22Rv1 (cell line): ENCODE measurements around the gene TSPAN10.

Experiments used
- H3K27ac ChIP-seq: fragments of 450-650 bp; 2 replicates; pipeline ENCODE4 v1.5.1; 2017
- ZFX ChIP-seq: fragments of 450-650 bp; IDR thresholded peaks from 2 replicates; pipeline ENCODE4 v1.6.1; 2017; ENCODE audit warnings: antibody characterized with exemption, borderline replicate concordance
- TF ChIP-seq, protein P1 (sequence below): fragments of 450-650 bp; IDR thresholded peaks from 2 replicates; pipeline ENCODE4 v1.5.1; 2017; ENCODE audit warnings: mild to moderate bottlenecking

The TSPAN10 gene

DNA sequence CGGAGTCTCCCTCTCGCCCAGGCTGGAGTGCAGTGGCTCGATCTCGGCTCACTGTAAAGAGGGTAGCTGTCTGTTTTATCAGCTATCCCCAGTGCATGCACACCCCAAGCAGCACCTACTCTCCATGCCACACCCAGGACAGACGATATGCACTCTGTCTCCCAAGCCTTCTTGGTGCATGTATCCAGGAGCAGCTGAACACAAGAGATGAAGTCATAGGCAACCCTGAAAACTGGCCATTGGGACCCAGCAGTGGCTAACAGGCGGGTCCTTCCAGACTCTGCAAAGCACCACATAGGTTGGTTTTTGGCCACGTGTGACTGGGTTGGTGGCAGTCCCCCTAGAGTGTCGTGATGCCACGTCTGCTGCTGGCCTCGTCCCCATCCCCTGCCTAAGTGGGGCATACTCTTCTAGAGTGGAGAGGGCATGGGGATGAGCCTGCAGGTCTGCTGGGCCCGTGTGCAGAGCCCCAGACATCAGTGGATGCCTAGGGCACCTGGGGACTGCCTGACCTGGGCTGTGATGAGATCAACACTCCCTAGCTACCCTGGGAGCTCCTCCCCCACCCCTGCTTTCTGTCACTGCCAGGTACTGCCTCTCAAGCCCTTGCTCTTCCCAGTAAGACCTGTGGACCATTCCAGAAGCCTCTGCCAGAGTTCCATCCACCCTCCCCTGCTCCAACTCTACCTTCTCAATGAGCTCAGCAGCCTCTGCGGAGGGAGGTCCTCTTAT is 10.0 kb downstream of the TSPAN10 start:
- no peak for TF ChIP-seq ZFX
- TF ChIP-seq, protein P1, sequence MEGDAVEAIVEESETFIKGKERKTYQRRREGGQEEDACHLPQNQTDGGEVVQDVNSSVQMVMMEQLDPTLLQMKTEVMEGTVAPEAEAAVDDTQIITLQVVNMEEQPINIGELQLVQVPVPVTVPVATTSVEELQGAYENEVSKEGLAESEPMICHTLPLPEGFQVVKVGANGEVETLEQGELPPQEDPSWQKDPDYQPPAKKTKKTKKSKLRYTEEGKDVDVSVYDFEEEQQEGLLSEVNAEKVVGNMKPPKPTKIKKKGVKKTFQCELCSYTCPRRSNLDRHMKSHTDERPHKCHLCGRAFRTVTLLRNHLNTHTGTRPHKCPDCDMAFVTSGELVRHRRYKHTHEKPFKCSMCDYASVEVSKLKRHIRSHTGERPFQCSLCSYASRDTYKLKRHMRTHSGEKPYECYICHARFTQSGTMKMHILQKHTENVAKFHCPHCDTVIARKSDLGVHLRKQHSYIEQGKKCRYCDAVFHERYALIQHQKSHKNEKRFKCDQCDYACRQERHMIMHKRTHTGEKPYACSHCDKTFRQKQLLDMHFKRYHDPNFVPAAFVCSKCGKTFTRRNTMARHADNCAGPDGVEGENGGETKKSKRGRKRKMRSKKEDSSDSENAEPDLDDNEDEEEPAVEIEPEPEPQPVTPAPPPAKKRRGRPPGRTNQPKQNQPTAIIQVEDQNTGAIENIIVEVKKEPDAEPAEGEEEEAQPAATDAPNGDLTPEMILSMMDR, result no peak
- no peak overlapping the region for H3K27ac ChIP-seq

DNA sequence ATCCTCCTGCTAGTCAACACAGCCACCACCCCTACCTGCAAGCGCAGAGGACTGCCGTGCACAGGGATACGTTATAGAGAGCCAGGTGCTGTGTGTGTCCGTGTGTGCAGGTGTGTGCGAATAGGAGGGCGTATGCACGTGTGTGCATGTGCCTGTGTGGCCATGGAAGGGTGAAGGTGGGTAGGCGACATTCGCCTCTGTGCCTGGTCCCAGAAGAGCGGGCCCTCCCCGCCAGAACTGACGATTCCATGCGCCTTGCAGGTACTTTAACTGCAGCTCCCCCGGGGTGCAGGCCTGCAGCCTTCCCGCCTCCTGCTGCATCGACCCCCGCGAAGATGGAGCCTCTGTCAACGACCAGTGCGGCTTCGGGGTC is 10.6 kb downstream of the TSPAN10 start:
- H3K27ac ChIP-seq, result no peak overlapping the region
- TF ChIP-seq, protein P1, result no peak
- no peak for TF ChIP-seq ZFX

DNA sequence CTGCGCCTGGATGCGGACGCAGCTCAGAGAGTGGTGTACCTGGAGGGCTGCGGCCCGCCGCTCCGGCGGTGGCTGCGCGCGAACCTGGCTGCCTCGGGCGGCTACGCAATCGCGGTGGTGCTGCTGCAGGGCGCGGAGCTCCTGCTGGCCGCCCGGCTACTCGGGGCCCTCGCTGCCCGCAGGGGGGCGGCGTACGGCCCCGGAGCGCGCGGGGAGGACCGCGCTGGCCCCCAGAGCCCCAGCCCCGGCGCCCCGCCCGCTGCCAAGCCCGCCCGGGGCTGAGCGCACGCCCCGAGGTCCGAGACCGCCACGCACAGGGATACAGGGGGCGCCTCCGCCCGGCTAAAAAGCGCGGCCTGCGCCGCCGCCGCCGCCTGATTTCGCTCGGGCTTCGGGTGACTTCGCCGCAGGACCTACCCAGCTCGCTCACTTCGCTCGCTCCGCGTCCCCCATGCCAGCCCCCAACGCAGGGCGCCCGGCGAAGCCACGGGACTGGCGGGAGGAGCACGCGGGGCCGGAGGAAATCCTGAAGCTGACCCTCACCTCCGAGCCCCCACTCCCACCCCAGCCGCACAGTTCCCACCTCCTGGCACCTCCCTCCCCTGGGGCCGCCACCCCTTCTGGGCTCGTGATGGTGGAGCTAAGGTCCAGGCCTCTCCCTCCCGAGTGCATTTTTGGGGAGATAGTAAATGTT is 11.2 kb downstream of the TSPAN10 start:
- H3K27ac ChIP-seq, result no peak overlapping the region
- TF ChIP-seq, protein P1, result no peak
- no peak for TF ChIP-seq ZFX

DNA sequence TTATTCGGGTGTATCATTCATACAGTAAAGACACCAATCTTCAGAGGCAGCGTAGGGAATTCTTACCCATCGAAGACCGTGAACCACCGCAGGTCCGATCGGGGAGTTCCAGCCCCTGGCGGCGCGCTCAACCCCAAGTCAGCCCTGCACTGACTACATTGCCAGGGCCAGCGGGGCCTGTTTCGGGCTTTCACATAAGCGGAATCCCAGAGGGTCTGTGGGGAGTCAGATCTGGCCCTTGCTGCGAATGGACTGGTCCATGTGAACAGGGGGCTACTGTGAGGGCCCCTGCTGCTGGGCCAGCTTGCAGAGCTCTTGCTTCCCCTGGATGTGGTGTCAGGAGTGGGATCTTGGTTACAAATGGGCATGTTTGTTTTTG is 11.7 kb downstream of the TSPAN10 start:
- no peak overlapping the region for H3K27ac ChIP-seq
- TF ChIP-seq, protein P1, result no peak
- no peak for TF ChIP-seq ZFX

DNA sequence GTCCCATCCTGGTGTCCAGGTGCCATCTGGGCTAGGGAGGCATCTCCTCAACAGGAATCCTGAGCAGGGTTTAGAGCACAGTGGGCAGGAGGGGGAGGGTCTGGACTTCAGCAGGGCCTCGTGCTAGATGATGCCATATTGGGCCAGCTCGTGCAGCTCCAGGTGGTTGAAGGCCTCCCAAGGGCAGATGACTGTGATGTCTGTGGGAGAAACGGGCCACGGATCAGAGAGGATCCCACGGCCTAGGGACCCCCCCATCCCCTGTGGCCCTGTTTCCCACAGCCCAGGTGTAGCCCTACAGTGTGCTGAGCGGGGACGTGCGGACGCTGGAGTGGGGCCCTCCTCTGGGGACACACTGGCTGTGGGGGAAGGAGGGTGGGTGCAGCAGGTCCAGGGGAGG is 14.0 kb downstream of the TSPAN10 start:
- H3K27ac ChIP-seq, result no peak overlapping the region
- no peak for TF ChIP-seq ZFX
- TF ChIP-seq, protein P1, result no peak

DNA sequence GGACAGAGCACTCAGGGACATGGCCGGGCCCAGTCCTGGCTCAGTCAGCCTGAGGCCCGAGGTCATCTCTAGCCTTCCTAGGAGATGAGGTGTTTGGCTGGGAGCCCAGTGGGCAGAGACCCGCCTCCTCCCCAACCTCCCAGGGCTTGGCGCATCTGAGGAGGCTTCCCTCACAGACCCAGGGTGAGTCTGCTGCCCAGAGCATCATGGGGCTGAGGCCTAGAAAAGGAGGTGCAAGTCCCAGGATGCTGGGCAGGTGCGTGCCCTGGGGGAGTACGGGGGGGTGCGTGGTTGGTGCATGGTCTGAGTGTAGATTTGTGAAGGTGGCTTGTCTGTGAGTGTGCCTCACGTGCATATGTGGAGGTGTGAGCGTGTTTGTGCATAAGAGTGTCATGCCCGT is 14.7 kb downstream of the TSPAN10 start:
- no peak for TF ChIP-seq ZFX
- TF ChIP-seq, protein P1, result no peak
- H3K27ac ChIP-seq, result no peak overlapping the region
